Activated CD4-positive, alpha-beta T cell treated with anti-CD3 and anti-CD28 coated beads, Interleukin-2, Interleukin-4, amounts not matched to agents 100 ng/mL and 50 ng/mL, durations not matched to agents 16 hours and 8 hours (primary cell): ENCODE results near the gene GP2.

Source experiments
- DNase-seq: peaks from one replicate; pipeline ENCODE4 v3.0.0-alpha.2; 2020; ENCODE audit warnings: low spot score

GP2 gene

DNA sequence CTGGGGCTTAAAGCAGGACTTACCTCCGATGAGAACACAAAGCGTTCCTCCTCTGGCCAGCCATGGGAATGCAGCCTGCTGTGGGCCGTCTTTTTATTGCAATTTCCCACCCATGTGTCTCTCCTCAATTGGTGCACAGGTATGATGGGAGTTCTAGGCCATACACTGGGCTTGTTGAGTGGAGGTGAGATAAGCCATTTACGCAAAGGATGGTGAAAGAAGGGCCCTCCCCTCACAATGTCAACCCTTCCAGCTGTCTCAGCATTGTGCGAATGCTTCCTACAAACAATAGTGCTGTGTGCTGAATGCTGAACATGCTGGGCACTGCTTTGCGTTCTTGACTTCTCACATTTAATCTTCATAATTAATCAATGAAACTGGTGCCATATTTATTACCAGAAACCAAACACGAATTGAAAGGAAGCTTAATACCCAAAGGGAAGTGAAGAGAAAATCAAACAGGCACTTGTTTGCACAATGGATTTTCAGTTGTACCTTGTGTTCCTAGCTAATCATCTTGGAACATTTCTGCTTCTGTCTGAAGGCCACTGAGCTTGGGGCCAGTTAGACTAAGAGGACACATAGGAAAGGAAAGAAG lies at the start of gene GP2:
TSS of gene GP2 (minus strand) at position 70 of the 598 bp plus-strand sequence. CDS start 1,082 bp downstream, outside the sequence.
- no peak for DNase-seq

DNA sequence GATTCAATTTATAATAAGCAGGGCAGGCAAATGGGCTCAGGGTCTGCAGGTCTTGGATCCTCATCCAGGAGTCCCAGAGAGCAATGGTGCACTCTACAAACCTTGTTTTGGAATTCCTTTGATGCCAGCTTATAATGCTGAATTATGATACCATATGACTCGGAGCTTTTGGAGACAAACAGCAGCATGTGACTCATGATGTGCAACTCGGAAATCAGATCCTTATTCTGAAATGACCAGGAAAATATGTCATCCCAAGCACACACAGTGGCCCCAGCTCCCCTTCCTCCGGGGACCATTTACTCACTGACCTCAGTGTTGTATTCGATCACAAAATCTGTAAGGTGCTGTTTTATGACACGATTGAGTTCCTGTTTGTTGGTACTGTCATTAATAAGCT lies 45.4 kb upstream of the GP2 start:
- no peak for DNase-seq

DNA sequence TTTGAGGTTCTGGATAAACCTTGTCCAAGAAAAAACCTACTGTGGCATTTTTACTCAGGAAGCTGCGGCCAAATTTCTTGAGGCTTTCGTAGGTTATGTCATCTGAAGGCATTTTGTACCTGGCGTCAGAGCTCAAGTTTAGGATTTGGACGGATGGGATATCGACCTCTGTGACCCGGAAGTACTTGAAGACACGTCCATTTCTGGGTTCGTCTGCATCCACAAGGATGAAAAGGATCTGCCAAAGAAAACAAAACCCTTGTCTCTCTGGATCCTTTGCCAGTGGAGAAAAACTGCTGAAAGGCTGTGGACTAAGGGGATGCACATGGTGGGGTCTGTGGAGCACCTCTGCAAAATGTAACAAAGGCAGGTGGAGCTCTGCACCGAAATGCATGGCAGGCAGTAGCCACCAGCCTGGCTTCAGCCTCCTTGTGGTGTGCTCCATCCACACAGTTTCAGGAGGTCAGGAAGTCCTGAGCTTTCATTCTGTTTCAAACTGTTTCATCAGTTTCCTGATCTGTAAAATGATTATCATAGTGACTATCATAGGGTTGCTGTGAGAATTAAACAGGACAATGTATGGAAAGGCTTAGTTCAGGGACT lies 42.2 kb upstream of the GP2 start:
- DNase-seq: no peak

DNA sequence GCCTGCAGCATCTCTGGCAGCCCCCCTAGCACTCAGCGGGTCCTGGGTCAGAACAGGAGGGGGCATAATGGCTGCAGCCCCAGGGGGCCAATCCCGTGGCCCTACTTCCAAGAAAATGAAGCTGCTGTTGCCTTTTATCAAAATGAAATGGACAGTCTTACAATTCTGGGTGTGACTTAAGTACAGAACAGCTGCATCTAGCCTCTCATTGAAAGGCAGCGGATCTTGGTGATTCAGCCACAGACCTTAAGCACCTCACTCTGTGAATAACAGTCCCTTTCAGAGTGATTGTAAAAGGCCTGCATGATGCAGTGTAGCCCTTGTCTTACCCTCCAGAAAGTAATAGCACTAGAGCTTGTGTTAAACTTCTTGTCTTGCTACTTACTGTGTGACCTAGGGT lies 36.7 kb upstream of the GP2 start:
- DNase-seq: no peak

DNA sequence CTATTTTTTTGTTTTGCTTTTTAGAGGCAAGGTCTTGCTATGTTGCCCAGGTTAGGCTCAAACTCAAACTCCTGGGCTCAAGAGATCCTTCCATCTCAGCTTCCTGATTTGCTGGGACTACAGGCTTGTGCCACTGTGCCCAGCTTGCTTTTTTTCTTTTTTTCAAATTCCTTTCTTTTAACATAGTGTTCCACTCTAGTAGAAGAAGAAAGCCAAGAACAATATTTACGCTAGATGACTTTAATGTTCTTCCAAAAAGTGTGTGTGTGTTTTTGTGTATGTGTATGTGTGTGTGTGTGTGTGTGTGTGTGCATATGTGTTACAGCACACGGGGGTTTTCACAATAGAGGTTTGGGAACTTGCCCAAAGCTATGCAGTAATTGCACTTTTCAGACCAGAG lies 35.9 kb upstream of the GP2 start:
- DNase-seq: no peak

DNA sequence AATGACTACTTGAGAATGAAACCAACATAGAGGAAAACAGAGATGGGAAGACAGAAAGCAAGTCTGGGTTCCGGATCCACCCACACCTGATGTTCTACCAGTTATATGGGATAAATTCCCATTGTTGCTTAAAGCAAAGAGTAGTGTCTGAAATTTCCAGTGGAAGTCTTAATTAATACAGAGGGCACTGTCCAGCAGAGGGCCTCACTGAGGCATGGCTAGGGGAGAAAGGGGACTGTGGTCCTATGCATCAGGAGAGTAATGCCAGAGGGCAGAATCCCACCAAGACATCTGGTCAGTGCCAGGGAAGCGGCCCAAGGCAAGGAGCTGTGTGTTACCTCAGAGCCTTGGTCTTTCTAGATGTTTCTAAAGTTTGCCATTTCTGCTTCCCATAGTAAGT lies 32.7 kb upstream of the GP2 start:
- DNase-seq: no peak

DNA sequence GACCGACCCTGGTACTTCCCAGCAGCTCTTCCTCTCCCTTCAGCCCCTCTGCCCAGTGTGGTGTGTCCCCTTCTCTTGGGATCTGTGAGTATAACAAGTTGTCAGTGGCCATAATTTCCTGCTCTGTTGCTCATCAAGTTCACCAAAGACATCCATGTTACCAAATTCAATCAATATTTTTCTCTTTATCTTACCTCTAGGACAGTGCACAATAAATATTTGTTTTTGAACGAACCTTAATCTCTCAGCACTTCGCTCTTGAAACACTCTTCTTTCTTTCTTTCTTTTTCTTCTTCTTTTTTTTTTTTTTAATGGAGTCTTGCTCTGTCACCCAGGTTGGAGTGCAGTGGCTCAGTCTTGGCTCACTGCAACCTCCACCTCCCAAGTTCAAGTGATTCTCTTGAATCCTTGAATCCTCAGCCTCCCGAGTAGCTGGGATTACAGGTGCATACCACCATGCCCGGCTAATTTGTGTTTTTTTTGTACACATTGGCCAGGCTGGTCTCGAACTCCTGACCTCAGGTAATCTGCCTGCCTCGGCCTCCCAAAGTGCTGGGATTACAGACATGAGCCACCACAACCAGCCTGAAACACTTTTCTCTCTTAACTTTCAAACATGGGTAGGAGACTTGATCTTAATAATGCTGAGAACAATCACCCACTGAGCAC lies 27.9 kb upstream of the GP2 start:
- DNase-seq: no peak

DNA sequence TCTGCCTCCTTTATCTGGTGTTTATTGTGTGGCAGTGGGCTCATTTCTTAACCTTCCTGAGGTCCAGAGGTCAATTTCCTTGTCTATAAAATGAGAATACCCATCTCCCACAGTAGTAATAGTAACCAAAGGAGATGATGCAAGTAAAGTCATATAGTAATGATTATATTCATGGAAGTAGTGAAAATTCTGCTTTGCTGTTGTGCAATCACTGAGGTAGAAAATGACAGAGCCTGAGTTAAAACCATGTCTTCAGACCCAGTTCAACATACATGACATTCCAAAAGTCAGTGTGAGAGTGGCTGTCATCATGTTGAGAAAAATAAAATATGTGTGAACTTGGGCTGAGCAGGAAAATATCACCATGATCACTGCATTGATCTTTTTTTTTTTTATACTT lies 26.1 kb upstream of the GP2 start:
- no peak for DNase-seq

DNA sequence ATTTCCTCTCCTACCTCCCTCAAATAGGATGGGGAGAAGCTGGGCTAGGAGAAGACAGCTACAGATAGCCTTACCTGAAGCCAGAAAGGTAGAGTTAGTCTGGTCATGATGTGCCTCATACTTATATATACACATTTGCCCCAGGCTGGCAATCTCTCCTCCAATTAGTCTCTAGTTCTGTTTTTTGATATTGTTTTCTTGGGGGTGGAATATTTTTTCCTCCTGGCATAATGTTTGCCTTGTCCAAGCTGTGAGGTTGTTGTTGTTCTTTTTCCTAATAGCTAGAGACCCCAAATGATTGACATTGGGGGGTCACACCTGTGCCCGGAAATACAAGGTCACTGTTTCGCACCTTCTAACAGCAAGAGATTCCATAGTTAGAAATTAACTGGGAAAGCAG lies 25.3 kb upstream of the GP2 start, which contains the start of gene UMOD:
TSS of gene UMOD (minus strand) at position 101 of the 400 bp plus-strand sequence. CDS start 1,978 bp downstream, outside the sequence.
- DNase-seq: no peak

DNA sequence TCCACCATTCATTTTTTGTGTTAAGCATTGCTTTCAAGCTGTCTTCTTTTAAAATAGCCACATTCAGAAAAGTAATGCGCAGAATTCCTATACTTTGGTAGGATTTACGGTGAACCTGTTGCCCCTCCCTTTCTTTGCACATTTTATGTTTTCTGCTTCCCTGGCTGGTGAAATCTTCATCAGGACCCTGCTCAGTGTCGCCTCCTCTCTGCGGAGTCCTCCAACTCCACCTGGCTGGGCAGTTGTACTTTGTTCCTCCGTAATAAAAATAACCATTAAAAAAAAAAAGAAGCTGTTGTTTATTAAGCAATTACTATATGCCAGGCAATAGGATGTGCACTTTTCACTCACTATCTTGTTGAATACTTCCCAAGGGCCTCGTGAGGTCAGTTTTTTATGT lies 22.3 kb upstream of the GP2 start:
- DNase-seq: no peak

DNA sequence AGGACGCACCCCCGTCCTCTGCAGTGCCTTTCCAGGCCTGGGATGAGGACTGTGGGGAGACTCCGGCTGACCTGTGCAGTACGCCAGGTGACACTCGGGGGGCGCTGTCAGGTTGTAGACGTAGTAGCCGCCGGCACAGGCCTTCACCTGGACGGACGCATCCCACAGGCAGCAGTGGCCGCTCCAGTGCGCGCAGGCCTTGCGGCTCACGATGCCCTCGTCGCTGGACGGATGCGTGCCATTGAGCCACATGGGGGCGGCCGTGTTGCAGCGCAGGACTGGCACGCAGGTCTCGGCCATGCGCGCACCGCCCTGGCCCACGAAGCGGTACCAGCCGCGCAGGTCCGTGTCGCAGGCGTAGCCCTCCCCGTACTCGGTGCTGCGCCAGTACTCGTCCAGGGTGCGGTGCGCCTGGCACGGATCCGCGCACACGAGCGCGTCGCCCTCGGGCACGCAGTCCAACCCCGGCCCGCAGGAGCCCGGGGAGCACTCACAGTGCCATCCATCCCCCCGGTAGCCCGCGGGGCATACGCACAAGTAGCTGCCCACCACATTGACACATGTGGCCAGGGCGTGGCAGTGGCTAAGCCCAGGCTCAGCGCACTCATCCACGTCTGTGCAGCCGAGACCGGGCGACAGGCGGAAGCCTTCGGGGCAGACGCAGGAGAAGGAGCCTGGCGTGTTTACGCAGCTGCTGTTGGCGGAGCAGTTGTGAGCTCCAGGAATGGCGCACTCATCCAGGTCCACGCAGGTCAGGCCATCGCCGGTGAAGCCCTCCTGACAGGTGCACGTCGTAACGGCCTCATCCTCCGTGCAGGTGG lies 21.3 kb upstream of the GP2 start:
- no peak for DNase-seq

DNA sequence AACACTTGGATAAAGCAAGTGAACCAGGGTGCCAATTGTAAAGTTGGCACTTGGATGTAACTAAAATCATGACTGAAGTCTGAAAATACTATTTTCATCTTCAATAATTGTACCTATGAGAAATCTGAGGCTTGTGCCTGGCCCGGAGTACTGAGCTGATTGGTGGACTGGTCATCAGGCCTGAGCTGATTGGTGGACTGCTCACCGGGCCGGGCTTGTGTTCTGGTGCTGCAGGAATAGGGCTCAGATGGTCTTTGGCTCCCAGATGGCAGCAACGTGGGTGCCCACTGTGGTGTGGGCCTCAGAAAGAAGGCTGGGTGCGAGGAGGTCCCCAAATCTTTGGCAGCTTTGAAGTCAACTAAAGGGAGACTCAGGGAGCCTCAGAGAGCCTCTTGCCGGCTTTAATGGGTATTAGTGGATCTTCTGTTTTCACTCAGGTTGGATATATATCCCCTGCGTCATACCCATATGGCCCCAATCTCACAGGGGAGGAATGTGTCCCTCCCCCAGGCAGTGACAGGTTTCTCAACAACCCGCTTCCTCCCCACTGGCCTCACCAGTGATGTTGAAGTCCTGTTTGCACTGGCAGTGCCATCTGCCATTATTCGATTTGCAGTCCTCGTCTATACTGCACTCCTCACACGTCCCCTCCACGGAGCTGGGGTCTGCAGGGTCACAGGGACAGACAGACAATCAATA lies 20.5 kb upstream of the GP2 start:
- no peak for DNase-seq

DNA sequence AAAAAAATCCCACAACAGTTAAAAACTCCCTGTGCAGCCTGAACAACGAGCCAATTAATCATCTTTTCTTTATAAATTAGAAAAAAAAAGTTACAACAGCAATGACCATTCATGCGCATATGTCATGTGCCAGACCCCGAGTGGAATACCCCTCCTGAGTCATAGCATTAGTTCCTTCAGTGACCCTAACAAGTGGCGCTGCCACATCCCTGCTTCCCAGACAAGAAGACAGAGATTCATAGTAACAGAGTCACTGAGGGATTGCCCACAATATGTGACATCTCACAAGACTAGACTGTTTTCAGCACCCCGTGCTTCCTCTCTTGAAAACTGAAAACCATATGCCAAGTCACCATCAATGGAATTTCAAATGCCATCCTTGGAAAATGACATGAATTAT lies 17.3 kb upstream of the GP2 start:
- DNase-seq: no peak

DNA sequence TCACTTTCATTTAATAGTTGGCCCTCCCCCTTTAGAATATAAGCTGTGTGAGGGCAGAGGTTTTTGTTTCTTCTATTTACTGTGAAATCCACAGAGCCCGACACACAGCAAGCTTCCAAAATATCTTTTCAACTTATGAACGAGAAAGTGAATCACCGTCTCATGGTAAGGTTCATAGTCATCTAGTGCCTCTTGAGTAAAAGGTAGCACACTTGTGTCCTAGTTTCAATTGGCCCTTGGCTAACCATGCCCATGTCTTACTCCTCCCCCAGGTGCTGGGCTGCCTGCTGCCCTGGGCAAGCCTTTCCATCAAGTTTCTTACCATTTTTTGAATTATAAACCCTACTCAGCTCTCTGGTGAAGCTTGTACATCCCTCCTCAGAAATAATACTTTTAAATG lies 12.4 kb upstream of the GP2 start:
- DNase-seq: no peak

DNA sequence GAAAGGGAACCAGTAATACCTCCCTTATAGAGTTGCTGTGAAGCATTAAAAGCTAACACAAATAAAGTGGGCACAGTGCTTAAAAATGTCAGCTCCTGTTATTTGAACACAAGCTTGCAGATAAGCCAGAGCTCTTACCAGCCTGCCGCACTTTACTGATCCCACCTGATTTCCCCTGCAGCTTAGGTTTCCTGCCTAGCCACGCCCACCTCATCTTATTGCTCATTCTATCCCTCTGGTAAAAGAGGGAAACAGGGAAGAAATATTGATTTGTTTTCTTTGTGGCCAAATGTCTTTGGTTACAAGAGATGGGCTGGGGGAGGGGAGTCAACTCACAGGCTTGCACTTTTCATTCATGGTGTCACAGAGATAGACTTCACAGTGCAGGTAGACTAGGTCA lies 9.6 kb upstream of the GP2 start:
- DNase-seq: no peak

DNA sequence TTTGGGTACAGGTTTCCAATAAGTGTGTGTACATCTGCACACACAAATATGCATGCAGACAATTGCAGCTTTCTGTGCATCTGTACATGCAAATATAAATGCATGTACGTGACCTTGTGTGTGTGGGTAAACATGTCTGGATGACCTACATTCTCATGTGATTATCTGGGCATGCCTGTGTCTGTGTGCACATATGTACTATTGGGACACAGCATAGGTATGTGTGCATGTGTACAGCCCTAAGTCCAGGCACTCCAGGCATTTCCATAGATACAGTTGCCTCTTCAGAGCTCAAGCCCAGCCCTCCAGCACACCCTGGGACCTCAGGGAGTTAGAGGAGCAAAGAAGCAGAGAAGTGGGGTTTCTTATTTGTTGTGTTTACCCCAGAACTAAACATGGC lies 7.1 kb upstream of the GP2 start:
- no peak for DNase-seq

DNA sequence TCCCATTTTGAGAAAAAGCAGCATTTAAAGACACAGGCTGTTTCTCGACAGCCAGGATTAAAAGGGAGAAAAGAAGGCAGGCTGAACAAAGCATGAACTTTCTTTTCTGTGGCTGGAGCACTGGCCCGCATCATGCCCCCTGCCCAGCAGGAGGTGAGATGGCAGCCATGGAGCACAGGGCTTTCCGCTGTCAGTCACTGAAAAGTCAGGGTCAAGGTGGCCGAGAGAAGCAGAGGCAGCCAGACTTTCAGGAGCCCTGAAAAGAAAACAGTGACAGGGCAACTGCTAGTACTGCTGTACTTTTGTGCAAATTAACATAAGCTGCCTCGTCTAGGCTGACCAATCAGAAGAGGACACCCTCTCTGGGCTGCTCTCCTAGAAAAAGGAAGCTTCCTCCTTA lies 5.8 kb upstream of the GP2 start:
- DNase-seq: no peak

DNA sequence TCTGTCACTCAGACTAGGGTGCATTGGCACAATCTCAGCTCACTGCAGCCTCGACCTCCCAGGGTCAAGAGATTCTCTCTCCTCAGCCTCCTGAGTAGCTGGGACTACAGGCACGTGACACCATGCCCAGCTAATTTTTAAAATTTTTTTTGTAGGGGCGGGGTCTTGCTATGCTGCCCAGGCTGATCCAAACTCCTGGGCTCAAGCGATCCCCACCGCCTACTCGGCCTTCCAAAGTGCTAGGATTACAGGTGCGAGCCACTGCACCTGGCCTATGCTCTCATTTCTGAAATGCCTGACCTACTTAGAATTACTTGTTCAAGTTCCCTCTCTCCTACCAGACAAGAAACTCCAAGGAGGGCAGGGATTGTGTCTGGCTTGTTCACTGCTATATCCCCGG lies 5.1 kb upstream of the GP2 start:
- DNase-seq: no peak

DNA sequence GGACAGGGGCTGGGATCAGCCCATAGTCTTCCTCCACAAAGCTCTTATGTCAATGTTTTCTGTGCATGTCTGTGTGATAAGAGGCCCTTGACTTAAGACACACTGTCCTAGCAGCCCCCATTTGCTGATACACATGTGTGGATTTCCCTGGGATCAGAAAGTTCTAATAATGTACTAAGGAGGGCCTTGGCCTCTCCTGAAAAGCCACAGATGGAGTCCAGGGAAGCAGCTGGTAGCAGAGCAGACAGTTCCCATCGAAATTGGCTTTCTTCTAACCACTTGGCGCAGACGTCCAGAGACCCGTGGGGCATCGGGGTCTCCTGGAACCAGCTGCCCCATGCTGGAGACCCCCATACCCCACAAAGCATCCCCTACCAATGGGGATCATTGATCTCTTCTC lies 4.3 kb upstream of the GP2 start:
- DNase-seq: no peak

DNA sequence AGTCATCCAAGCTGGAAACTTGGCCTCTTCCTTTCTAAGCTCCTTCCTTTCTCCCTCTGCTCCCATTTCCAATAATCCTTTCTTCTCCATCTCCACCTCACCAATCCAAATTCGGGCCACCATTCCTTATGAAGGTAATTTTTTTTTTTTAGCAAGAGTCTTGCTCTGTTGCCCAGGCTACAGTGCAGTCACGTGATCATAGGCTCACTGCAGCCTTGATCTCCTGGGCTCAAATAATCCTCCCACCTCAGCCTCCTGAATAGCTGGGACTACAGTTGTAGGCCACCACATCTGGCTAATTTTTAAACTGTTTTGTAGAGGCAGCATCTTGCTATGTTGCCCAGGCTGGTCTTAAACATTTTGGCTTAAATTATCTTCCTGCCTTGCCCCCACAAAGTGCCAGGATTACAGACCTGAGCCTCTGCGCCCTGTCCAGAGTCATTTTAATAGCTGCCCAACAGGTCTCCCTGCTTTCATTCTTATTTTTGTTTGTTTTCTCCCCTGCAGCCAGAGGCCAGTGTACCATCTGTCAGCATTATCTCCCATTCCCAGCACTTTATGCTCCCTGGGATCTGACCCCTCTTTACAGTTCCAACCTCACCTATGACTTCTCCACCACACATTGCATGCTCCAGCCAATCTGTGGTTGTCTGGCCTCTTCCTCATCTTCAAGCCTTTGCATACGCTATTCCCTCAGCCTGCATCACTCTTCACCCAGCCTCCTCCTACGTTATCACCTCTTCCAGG lies 2.3 kb upstream of the GP2 start:
- no peak for DNase-seq

DNA sequence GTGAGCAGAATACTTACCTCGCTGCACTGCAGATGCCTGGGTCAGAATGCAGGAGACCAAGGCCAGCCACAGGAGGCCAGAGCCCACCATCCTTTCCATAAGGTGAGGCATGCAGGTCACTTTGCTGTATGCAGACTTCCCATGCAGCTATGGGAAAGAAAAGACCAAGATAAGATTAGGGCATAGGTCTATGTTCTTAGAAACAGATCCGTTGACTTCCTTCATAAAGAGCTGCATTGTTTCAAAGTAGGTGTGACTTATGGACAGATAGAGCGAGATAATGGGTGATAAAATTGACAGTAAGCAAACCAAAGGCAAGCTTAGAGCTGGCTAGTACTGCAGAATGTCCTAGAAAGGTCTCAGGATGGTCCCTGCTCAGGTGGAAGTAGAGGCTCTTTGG lies 992 bp downstream of the GP2 start:
- no peak for DNase-seq

DNA sequence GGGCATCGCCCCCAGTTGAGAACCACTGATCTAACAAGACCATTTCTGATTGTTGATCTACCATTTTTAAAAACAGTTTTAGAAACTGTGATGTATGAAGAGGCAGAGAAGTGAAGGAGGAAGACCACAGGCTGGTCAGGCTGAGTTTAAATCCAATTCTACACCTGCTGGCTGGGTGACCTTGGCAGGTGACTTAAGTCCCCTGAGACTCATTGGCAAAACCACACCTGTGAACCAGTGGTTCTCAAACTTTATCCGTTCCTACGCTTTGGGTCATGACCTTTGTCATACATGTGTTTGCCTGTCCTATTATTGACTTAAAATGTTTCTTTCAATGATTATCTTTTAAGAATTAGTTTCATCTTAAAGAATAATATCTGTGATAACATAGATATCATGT lies 2.3 kb downstream of the GP2 start:
- no peak for DNase-seq
